GM12891 (cell line): Measurements from ENCODE around the gene FBXL2.
A peak's percentile ranks its signal among the peaks of the same experiment; 100 is the strongest.
"Not testable (repeated sequence)": the region's sequence is repeated elsewhere in the genome, so short reads cannot be mapped to it uniquely, and the experiment has no call there.

Source experiments
- DNase-seq: peaks from one replicate; pipeline ENCODE4 v3.0.0; 2011; ENCODE audit warnings: low spot score; ENCODE audit not compliant: insufficient read length
- FAIRE-seq: peaks from 2 replicates; lab custom pipeline; 2011; peaks lifted over from hg19 to GRCh38; lab: Jason Lieb, UNC
- PAX5 ChIP-seq: IDR thresholded peaks from 2 replicates; pipeline ENCODE4 v1.6.1; 2011; ENCODE audit warnings: low read length, moderate library complexity, mild to moderate bottlenecking; ENCODE audit not compliant: insufficient read depth, severe bottlenecking
- POLR2A ChIP-seq: IDR thresholded peaks from 2 replicates; pipeline ENCODE4 v1.6.1; 2011; ENCODE audit warnings: low read depth, low read length, control low read depth
- POLR2AphosphoS5 ChIP-seq: IDR thresholded peaks from 2 replicates; pipeline ENCODE4 v1.6.1; 2011; ENCODE audit warnings: low read depth, low read length, control low read depth
- POU2F2 ChIP-seq: IDR thresholded peaks from 2 replicates; pipeline ENCODE4 v1.6.1; 2011; ENCODE audit warnings: low read depth, mild to moderate bottlenecking, control low read depth, low read length, moderate library complexity
- SPI1 ChIP-seq: IDR thresholded peaks from 2 replicates; pipeline ENCODE4 v1.6.1; 2011; ENCODE audit warnings: low read depth, low read length, control low read depth
- TAF1 ChIP-seq: IDR thresholded peaks from 2 replicates; pipeline ENCODE4 v1.6.1; 2011; ENCODE audit warnings: low read depth, low read length, control low read depth

Gene FBXL2

GRCh38 chr3:33419948-33420347 is 142.7 kb downstream of the FBXL2 start:
- TF ChIP-seq TAF1 (no peak), SPI1 (0 out of 2 replicates have a peak, but pooled peaks have one; percentile 26)
- FAIRE-seq: no peak
- DNase-seq: no peak

GRCh38 chr3:33420966-33421365 is 143.7 kb downstream of the FBXL2 start:
- TF ChIP-seq POU2F2 (no peak), POLR2A (no peak), PAX5 (no peak), POLR2AphosphoS5 (no peak), TAF1 (no peak), SPI1 (no peak)
- no peak for DNase-seq
- no peak for FAIRE-seq

- DNase-seq: no peak
- no peak for FAIRE-seq
- no peak for TF ChIP-seq SPI1
- no peak for TF ChIP-seq PAX5
- no peak for TF ChIP-seq POLR2A
- TF ChIP-seq TAF1: no peak
- no peak for TF ChIP-seq POU2F2
- TF ChIP-seq POLR2AphosphoS5: no peak
Observed at GRCh38 chr3:33424606-33425452, 147.6 kb downstream of the FBXL2 start.

DNA sequence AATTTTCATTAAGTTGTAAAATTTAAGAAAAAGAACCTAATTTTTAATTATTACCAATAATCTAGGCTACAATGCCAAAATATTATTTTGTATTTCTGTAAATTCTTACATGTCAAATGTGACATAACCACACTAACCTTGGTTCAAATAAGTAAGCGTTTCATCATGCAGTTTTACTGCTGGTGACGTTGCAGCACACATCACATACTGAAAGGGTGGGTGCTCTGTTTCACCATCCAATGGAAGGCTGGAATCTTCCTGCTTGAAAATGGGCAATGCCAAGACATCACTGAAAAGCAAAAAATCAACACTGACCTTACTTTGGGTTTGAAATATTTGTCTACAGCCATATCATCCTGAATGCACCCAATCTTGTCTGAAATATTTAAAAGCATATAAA is 148.2 kb downstream of the FBXL2 start:
- no peak for DNase-seq
- no peak for TF ChIP-seq POLR2AphosphoS5
- no peak for TF ChIP-seq POLR2A
- FAIRE-seq: no peak

- FAIRE-seq (no peak), DNase-seq (no peak)
- no peak for TF ChIP-seq PAX5
- TF ChIP-seq POU2F2: no peak
- no peak for TF ChIP-seq POLR2AphosphoS5
- TF ChIP-seq TAF1: no peak
- no peak for TF ChIP-seq POLR2A
- no peak for TF ChIP-seq SPI1
Observed at GRCh38 chr3:33426068-33426467, 148.8 kb downstream of the FBXL2 start.

GRCh38 chr3:33426630-33427317 is 149.5 kb downstream of the FBXL2 start:
- peak; percentile 13 for FAIRE-seq

DNA sequence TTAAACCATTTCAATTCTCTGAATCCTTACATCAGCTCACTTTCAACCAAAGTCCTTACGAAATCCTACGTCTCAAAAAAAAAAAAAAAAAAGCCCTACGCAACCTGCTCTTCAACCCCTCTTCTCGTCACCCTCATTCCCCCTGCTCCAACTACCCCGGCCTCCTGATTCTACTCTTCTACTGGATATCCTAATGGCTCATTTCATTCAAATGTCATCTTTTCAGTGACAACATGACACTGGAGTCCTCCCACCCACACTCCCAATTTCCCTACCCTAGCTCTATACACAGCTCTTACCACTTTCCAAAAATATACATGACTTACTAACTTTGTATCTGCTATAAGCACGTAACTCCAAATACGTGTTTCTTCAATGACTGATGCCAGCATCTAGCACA is 151.5 kb downstream of the FBXL2 start:
- TF ChIP-seq POLR2A: no peak
- TF ChIP-seq TAF1: no peak
- DNase-seq: no peak
- FAIRE-seq: peak; percentile 56

More at GRCh38 chr3:33426630-33427317, 149.5 kb downstream of the FBXL2 start:
- TF ChIP-seq POLR2A (no peak), PAX5 (no peak), TAF1 (no peak), POLR2AphosphoS5 (no peak), SPI1 (no peak), POU2F2 (no peak)
- no peak for DNase-seq

DNA sequence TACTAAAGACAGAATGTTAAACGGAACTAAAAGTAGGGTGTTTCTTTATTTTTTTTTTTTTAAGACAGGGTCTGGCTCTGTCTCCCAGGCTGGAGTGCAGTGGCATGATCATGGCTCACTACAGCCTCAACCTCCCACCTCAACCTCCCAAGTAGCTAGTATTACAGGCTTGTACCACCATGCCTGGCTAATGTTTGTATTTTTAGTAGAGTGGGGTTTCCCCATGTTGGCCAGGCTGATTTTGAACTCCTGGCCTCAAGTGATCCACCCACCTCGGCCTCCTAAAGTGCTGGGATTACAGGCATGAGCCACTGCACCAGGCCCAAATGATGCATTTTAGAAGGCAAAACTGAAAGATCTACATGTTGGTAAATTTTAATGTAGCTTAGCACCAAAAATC is 152.1 kb downstream of the FBXL2 start:
- not testable (repeated sequence) for FAIRE-seq, DNase-seq

- DNase-seq: no peak
- TF ChIP-seq POU2F2: no peak
- TF ChIP-seq TAF1: no peak
- no peak for TF ChIP-seq POLR2AphosphoS5
- TF ChIP-seq SPI1: no peak
- no peak for TF ChIP-seq PAX5
- no peak for TF ChIP-seq POLR2A
- peak; percentile 5 for FAIRE-seq
Observed at GRCh38 chr3:33430061-33430460, 152.8 kb downstream of the FBXL2 start.

- no peak for TF ChIP-seq POU2F2
- no peak for TF ChIP-seq PAX5
- no peak for TF ChIP-seq TAF1
- TF ChIP-seq POLR2AphosphoS5: no peak
- TF ChIP-seq POLR2A: no peak
- no peak for TF ChIP-seq SPI1
- DNase-seq: no peak
- no peak for FAIRE-seq
Observed at GRCh38 chr3:33430571-33430970, 153.3 kb downstream of the FBXL2 start.

DNA sequence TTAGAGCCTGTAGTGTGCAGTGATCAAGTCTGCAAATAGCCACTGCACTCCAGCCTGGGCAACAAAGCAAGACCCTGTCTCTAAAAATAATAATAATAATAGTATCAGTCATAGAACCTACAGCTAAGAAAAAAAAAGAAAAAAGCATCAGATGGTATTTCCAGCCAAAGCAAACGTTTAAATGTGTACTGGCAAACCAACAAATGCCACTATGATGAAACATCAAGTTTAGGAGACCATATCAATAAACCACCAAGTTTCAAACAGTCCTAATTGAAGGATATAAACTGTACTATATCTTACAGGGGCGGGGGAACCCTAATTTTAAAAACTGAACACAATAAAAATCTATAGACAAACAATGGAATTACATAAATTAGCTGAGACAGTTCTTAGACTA is 156.6 kb downstream of the FBXL2 start:
- FAIRE-seq (no peak), DNase-seq (no peak)
- TF ChIP-seq SPI1: no peak
